Panc1 (cell line): ENCODE data around the gene TFEB.

Experiments
- CTCF ChIP-seq: fragments of 450-650 bp; IDR thresholded peaks from 2 replicates; pipeline ENCODE4 v1.5.1; 2017; ENCODE audit warnings: mild to moderate bottlenecking
- POLR2AphosphoS5 ChIP-seq: IDR thresholded peaks from 2 replicates; pipeline ENCODE4 v1.6.1; 2012; ENCODE audit warnings: mild to moderate bottlenecking, low read depth, low read length, moderate library complexity

GRCh38 chr6:41759106-41759904 lies 23.9 kb upstream of the TFEB start:
- TF ChIP-seq CTCF = no peak
- no peak for TF ChIP-seq POLR2AphosphoS5
